M059J (cell line): Measurements from ENCODE around the gene LDLRAD4. TPM values are rescaled to one million over a fixed set of nuclear protein-coding genes. Genes with fewer than 3 reads are reported as not detected.

ENCODE experiments used
- DNase-seq: peaks from one replicate; pipeline ENCODE4 v3.0.0-alpha.2; 2012; ENCODE audit warnings: low read depth
- total RNA-seq: library from RNA; depleted of rRNA; stranded (reverse); fragments of >200 nt; shearing (Covaris generic); gene quantifications from 2 replicates; pipeline ENCODE4 v1.2.3, GENCODE V29; 2014

LDLRAD4 gene
- total RNA-seq, 1 experiment from 2014 or later = 1.9 TPM

- DNase-seq = no peak
Measured at GRCh38 chr18:13403786-13404549, 185.4 kb downstream of the LDLRAD4 start.

- no peak for DNase-seq
Measured at GRCh38 chr18:13405305-13406038, 186.9 kb downstream of the LDLRAD4 start.

GRCh38 chr18:13406049-13406615, 187.6 kb downstream of the LDLRAD4 start:
- DNase-seq = no peak

GRCh38 chr18:13406736-13407135, 188.2 kb downstream of the LDLRAD4 start:
- DNase-seq = no peak

GRCh38 chr18:13407484-13407883, 188.9 kb downstream of the LDLRAD4 start:
- DNase-seq = no peak

GRCh38 chr18:13409026-13409425, 190.5 kb downstream of the LDLRAD4 start:
- DNase-seq = no peak

GRCh38 chr18:13409997-13410396, 191.4 kb downstream of the LDLRAD4 start:
- no peak for DNase-seq

- DNase-seq = no peak
Measured at GRCh38 chr18:13410471-13410870, 191.9 kb downstream of the LDLRAD4 start.

- no peak for DNase-seq
Measured at GRCh38 chr18:13412017-13412416, 193.5 kb downstream of the LDLRAD4 start.

GRCh38 chr18:13412901-13413300, 194.3 kb downstream of the LDLRAD4 start:
- no peak for DNase-seq

- DNase-seq = no peak
Measured at GRCh38 chr18:13414102-13414501, 195.5 kb downstream of the LDLRAD4 start.

GRCh38 chr18:13414521-13414920, 196.0 kb downstream of the LDLRAD4 start:
- DNase-seq = no peak

GRCh38 chr18:13415736-13416135, 197.2 kb downstream of the LDLRAD4 start:
- DNase-seq = no peak

- peak; percentile 62 for DNase-seq
Measured at GRCh38 chr18:13416208-13416607, 197.6 kb downstream of the LDLRAD4 start.

GRCh38 chr18:13416848-13417247, 198.3 kb downstream of the LDLRAD4 start:
- DNase-seq = no peak

- no peak for DNase-seq
Measured at GRCh38 chr18:13418013-13418710, 199.6 kb downstream of the LDLRAD4 start.

GRCh38 chr18:13420969-13421686, 202.6 kb downstream of the LDLRAD4 start:
- DNase-seq = no peak

- no peak for DNase-seq
Measured at GRCh38 chr18:13422541-13423147, 204.1 kb downstream of the LDLRAD4 start.

GRCh38 chr18:13423352-13423751, 204.8 kb downstream of the LDLRAD4 start:
- no peak for DNase-seq

- no peak for DNase-seq
Measured at GRCh38 chr18:13424363-13424762, 205.8 kb downstream of the LDLRAD4 start.
